HCT116 (cell line): ENCODE results near the gene CELF2.

Experiments
- CTCF ChIP-seq, 3 experiments: fragments of 200-600 bp in 1 of 3; sonication (generic) in 1 of 3; IDR thresholded peaks in 2 of 3; conservative IDR thresholded peaks in 1 of 3; 2 replicates each; pipeline ENCODE4 v1.5.1; 2012 to 2017; ENCODE audit warnings: low read depth in 2 of 3, low read length in 2 of 3, antibody characterized with exemption in 1 of 3, borderline replicate concordance in 1 of 3, control low read depth in 1 of 3, mild to moderate bottlenecking in 1 of 3, mixed read lengths in 1 of 3, mixed run types in 1 of 3, moderate library complexity in 1 of 3; ENCODE audit not compliant: insufficient read depth in 1 of 3
- EZH2phosphoT487 ChIP-seq: fragments of 200-600 bp; IDR thresholded peaks from 2 replicates; pipeline ENCODE4 v1.6.1; 2018; ENCODE audit warnings: antibody characterized with exemption, borderline replicate concordance
- RAD21 ChIP-seq: IDR thresholded peaks from 2 replicates; pipeline ENCODE4 v1.6.1; 2012; ENCODE audit warnings: low read depth, mild to moderate bottlenecking
- SIN3A ChIP-seq: IDR thresholded peaks from 2 replicates; pipeline ENCODE4 v1.6.1; 2012; ENCODE audit warnings: low read depth
- SP1 ChIP-seq: IDR thresholded peaks from 2 replicates; pipeline ENCODE4 v1.6.1; 2012; ENCODE audit warnings: low read depth

GRCh38 chr10:11065567-11065966 lies 47.9 kb downstream of the CELF2 start:
- no peak for TF ChIP-seq EZH2phosphoT487
- no peak for TF ChIP-seq CTCF (IDR thresholded peaks at IDR 0.05 in 2 of 3, conservative IDR thresholded peaks at IDR 0.05 in 1 of 3; ENCODE audit: borderline replicate concordance in 1 of 3, insufficient read depth in 1 of 3, low read depth in 2 of 3, low read length in 2 of 3)
- no peak for TF ChIP-seq RAD21
- no peak for TF ChIP-seq SP1
- TF ChIP-seq SIN3A = no peak
